Measurements from ENCODE around the gene PAPPA.
A peak's percentile ranks its signal among the peaks of the same experiment; 100 is the strongest.

PAPPA gene

GRCh38 chr9:116437411-116438370 is 284.1 kb downstream of the PAPPA start:
- Histone ChIP-seq H3K4me1 (ENCODE audit: control insufficient read depth, insufficient read depth, low read length) (no peaks in the 10 kb centered on the region), H3K27me3 (ENCODE audit: control insufficient read depth in 1 of 2, insufficient read depth in 2 of 2, low read length in 2 of 2) (no peaks in the 10 kb centered on the region), H3K9ac (ENCODE audit: low read length in 2 of 2) (no peak overlapping the region), H3K9me3 (ENCODE audit: control insufficient read depth in 2 of 2, low read length in 2 of 2) (no peaks in the 10 kb centered on the region), H3K36me3 (ENCODE audit: control insufficient read depth in 2 of 2, insufficient read depth in 2 of 2, low read length in 2 of 2) (peaks cover 4 to 10% of the 10 kb centered on the region in 2 donors), H3K4me3 (ENCODE audit: low read length in 2 of 2) (no peak overlapping the region), H3K27ac (ENCODE audit: low read length) (no peak overlapping the region)

- Histone ChIP-seq H3K4me1 (ENCODE audit: control insufficient read depth, insufficient read depth, low read length) (peaks cover 4% of the 10 kb centered on the region), H3K9ac (ENCODE audit: low read length in 2 of 2) (no peak overlapping the region), H3K27me3 (ENCODE audit: control insufficient read depth in 1 of 2, insufficient read depth in 2 of 2, low read length in 2 of 2) (no peaks in the 10 kb centered on the region), H3K27ac (ENCODE audit: low read length) (no peak overlapping the region), H3K36me3 (ENCODE audit: control insufficient read depth in 2 of 2, insufficient read depth in 2 of 2, low read length in 2 of 2) (peaks cover 4 to 10% of the 10 kb centered on the region in 2 donors), H3K4me3 (ENCODE audit: low read length in 2 of 2) (no peak overlapping the region), H3K9me3 (ENCODE audit: control insufficient read depth in 2 of 2, low read length in 2 of 2) (no peaks in the 10 kb centered on the region)
Measured at GRCh38 chr9:116442528-116442927, 288.9 kb downstream of the PAPPA start.

GRCh38 chr9:116447934-116448333 is 294.3 kb downstream of the PAPPA start:
- Histone ChIP-seq H3K9me3 (ENCODE audit: control insufficient read depth in 2 of 2, low read length in 2 of 2) (no peaks in the 10 kb centered on the region), H3K9ac (ENCODE audit: low read length in 2 of 2) (no peak overlapping the region), H3K27me3 (ENCODE audit: control insufficient read depth in 1 of 2, insufficient read depth in 2 of 2, low read length in 2 of 2) (no peaks in the 10 kb centered on the region), H3K4me1 (ENCODE audit: control insufficient read depth, insufficient read depth, low read length) (peaks cover 8% of the 10 kb centered on the region), H3K27ac (ENCODE audit: low read length) (no peak overlapping the region), H3K4me3 (ENCODE audit: low read length in 2 of 2) (no peak overlapping the region), H3K36me3 (ENCODE audit: control insufficient read depth in 2 of 2, insufficient read depth in 2 of 2, low read length in 2 of 2) (no peaks in the 10 kb centered on the region)

- H3K27ac ChIP-seq (ENCODE audit: low read length) = no peak overlapping the region
- no peaks in the 10 kb centered on the region for H3K27me3 ChIP-seq (ENCODE audit: control insufficient read depth in 1 of 2, insufficient read depth in 2 of 2, low read length in 2 of 2)
- no peak overlapping the region for H3K4me3 ChIP-seq (ENCODE audit: low read length in 2 of 2)
- H3K4me1 ChIP-seq (ENCODE audit: control insufficient read depth, insufficient read depth, low read length) = peaks cover 8% of the 10 kb centered on the region
- no peak overlapping the region for H3K9ac ChIP-seq (ENCODE audit: low read length in 2 of 2)
- no peaks in the 10 kb centered on the region for H3K9me3 ChIP-seq (ENCODE audit: control insufficient read depth in 2 of 2, low read length in 2 of 2)
- no peaks in the 10 kb centered on the region for H3K36me3 ChIP-seq (ENCODE audit: control insufficient read depth in 2 of 2, insufficient read depth in 2 of 2, low read length in 2 of 2)
Measured at GRCh38 chr9:116448431-116448830, 294.8 kb downstream of the PAPPA start.

- Histone ChIP-seq H3K9ac (ENCODE audit: low read length in 2 of 2) (no peak overlapping the region), H3K4me3 (ENCODE audit: low read length in 2 of 2) (no peak overlapping the region), H3K27ac (ENCODE audit: low read length) (peak overlapping the region; percentile 24), H3K36me3 (ENCODE audit: control insufficient read depth in 2 of 2, insufficient read depth in 2 of 2, low read length in 2 of 2) (no peaks in the 10 kb centered on the region), H3K27me3 (ENCODE audit: control insufficient read depth in 1 of 2, insufficient read depth in 2 of 2, low read length in 2 of 2) (no peaks in the 10 kb centered on the region), H3K4me1 (ENCODE audit: control insufficient read depth, insufficient read depth, low read length) (peaks cover 8% of the 10 kb centered on the region), H3K9me3 (ENCODE audit: control insufficient read depth in 2 of 2, low read length in 2 of 2) (no peaks in the 10 kb centered on the region)
Measured at GRCh38 chr9:116449949-116450348, 296.4 kb downstream of the PAPPA start.

GRCh38 chr9:116450378-116451139 is 297.0 kb downstream of the PAPPA start:
- Histone ChIP-seq H3K9me3 (ENCODE audit: control insufficient read depth in 2 of 2, low read length in 2 of 2) (no peaks in the 10 kb centered on the region), H3K9ac (ENCODE audit: low read length in 2 of 2) (no peak overlapping the region), H3K27me3 (ENCODE audit: control insufficient read depth in 1 of 2, insufficient read depth in 2 of 2, low read length in 2 of 2) (no peaks in the 10 kb centered on the region), H3K4me3 (ENCODE audit: low read length in 2 of 2) (no peak overlapping the region), H3K36me3 (ENCODE audit: control insufficient read depth in 2 of 2, insufficient read depth in 2 of 2, low read length in 2 of 2) (no peaks in the 10 kb centered on the region), H3K4me1 (ENCODE audit: control insufficient read depth, insufficient read depth, low read length) (peaks cover 8% of the 10 kb centered on the region), H3K27ac (ENCODE audit: low read length) (peak overlapping the region; percentile 31)

GRCh38 chr9:116451500-116452115 is 298.0 kb downstream of the PAPPA start:
- no peaks in the 10 kb centered on the region for H3K36me3 ChIP-seq (ENCODE audit: control insufficient read depth in 2 of 2, insufficient read depth in 2 of 2, low read length in 2 of 2)
- no peaks in the 10 kb centered on the region for H3K9me3 ChIP-seq (ENCODE audit: control insufficient read depth in 2 of 2, low read length in 2 of 2)
- H3K27me3 ChIP-seq (ENCODE audit: control insufficient read depth in 1 of 2, insufficient read depth in 2 of 2, low read length in 2 of 2) = no peaks in the 10 kb centered on the region
- H3K4me3 ChIP-seq (ENCODE audit: low read length in 2 of 2) = no peak overlapping the region
- H3K27ac ChIP-seq (ENCODE audit: low read length) = no peak overlapping the region
- H3K9ac ChIP-seq (ENCODE audit: low read length in 2 of 2) = no peak overlapping the region
- H3K4me1 ChIP-seq (ENCODE audit: control insufficient read depth, insufficient read depth, low read length) = peaks cover 4% of the 10 kb centered on the region

Data from stomach smooth muscle (tissue), 2 donors.